Measurements from ENCODE around the gene HS6ST2. TPM values are rescaled to one million over a fixed set of nuclear protein-coding genes. Genes with fewer than 3 reads are reported as not detected.

HS6ST2 gene
- total RNA-seq, 1 experiment from 2014 or later: 24.6 TPM

- ATAC-seq (no peak), DNase-seq (ENCODE audit: low read depth, low spot score) (no peak)
These were observed 135.8 kb downstream of the HS6ST2 start for GRCh38 chrX:132822634-132823012.

More at GRCh38 chrX:132822634-132823012, 135.8 kb downstream of the HS6ST2 start:
- Histone ChIP-seq H3K4me1 (ENCODE audit: control insufficient read depth in 1 of 2, insufficient read depth in 2 of 2, low read length in 2 of 2) (no peaks in the 10 kb centered on the region), H3K9me3 (ENCODE audit: control insufficient read depth in 1 of 2, insufficient read depth in 1 of 2, low read depth in 1 of 2, low read length in 2 of 2) (no peaks in the 10 kb centered on the region), H3K79me2 (ENCODE audit: insufficient read depth, low read length) (no peaks in the 10 kb centered on the region), H3K9me2 (ENCODE audit: insufficient read depth) (no peaks in the 10 kb centered on the region), H3K4me3 (replicated peaks in 1 of 2; ENCODE audit: low read depth in 1 of 2, low read length in 2 of 2) (no peak overlapping the region), H3K27ac (ENCODE audit: low read depth, low read length) (no peak overlapping the region), H4K20me1 (ENCODE audit: insufficient read depth) (no peaks in the 10 kb centered on the region), H3K4me2 (ENCODE audit: low read length) (no peak overlapping the region), H3K36me3 (ENCODE audit: control insufficient read depth in 1 of 2, insufficient read depth in 2 of 2, low read length in 2 of 2) (no peaks in the 10 kb centered on the region), H2AFZ (ENCODE audit: low read depth, low read length, poor library complexity, severe bottlenecking) (no peak overlapping the region), H3K27me3 (ENCODE audit: insufficient read depth, low read length) (no peaks in the 10 kb centered on the region), H3K9ac (ENCODE audit: low read length) (no peak overlapping the region)
- ChIA-PET CTCF (no interaction called here), POLR2A (no interaction called here), RAD21 (ENCODE audit: low non-redundant PET in 1 of 2, low total read pairs in 2 of 2, uncharacterized antibody in 2 of 2, unreplicated experiment in 2 of 2) (no interaction called here)
- intact Hi-C loops (cut with micrococcal nuclease): no loop called here
- TF ChIP-seq FOSL1 (IDR thresholded peaks at IDR 0.05; ENCODE audit: low read depth): no peak
- TF ChIP-seq, protein P1, sequence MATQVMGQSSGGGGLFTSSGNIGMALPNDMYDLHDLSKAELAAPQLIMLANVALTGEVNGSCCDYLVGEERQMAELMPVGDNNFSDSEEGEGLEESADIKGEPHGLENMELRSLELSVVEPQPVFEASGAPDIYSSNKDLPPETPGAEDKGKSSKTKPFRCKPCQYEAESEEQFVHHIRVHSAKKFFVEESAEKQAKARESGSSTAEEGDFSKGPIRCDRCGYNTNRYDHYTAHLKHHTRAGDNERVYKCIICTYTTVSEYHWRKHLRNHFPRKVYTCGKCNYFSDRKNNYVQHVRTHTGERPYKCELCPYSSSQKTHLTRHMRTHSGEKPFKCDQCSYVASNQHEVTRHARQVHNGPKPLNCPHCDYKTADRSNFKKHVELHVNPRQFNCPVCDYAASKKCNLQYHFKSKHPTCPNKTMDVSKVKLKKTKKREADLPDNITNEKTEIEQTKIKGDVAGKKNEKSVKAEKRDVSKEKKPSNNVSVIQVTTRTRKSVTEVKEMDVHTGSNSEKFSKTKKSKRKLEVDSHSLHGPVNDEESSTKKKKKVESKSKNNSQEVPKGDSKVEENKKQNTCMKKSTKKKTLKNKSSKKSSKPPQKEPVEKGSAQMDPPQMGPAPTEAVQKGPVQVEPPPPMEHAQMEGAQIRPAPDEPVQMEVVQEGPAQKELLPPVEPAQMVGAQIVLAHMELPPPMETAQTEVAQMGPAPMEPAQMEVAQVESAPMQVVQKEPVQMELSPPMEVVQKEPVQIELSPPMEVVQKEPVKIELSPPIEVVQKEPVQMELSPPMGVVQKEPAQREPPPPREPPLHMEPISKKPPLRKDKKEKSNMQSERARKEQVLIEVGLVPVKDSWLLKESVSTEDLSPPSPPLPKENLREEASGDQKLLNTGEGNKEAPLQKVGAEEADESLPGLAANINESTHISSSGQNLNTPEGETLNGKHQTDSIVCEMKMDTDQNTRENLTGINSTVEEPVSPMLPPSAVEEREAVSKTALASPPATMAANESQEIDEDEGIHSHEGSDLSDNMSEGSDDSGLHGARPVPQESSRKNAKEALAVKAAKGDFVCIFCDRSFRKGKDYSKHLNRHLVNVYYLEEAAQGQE (IDR thresholded peaks at IDR 0.05; ENCODE audit: low read depth): no peak
- TF ChIP-seq ZFX (IDR thresholded peaks at IDR 0.05): no peak
- TF ChIP-seq CBX3 (IDR thresholded peaks at IDR 0.05; ENCODE audit: low read depth): no peak
- no peak for TF ChIP-seq SRF (IDR thresholded peaks at IDR 0.05; ENCODE audit: low read depth)
- TF ChIP-seq, protein P2, sequence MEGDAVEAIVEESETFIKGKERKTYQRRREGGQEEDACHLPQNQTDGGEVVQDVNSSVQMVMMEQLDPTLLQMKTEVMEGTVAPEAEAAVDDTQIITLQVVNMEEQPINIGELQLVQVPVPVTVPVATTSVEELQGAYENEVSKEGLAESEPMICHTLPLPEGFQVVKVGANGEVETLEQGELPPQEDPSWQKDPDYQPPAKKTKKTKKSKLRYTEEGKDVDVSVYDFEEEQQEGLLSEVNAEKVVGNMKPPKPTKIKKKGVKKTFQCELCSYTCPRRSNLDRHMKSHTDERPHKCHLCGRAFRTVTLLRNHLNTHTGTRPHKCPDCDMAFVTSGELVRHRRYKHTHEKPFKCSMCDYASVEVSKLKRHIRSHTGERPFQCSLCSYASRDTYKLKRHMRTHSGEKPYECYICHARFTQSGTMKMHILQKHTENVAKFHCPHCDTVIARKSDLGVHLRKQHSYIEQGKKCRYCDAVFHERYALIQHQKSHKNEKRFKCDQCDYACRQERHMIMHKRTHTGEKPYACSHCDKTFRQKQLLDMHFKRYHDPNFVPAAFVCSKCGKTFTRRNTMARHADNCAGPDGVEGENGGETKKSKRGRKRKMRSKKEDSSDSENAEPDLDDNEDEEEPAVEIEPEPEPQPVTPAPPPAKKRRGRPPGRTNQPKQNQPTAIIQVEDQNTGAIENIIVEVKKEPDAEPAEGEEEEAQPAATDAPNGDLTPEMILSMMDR (IDR thresholded peaks at IDR 0.05 in 2 of 3, conservative IDR thresholded peaks at IDR 0.05 in 1 of 3; ENCODE audit: borderline replicate concordance in 1 of 3, insufficient read depth in 1 of 3, low read depth in 2 of 3, low read length in 2 of 3): no peak
- no TSS peak for BruUV-seq (replicated peaks)

Data from HCT116 (cell line).